Natural killer cell (primary cell): Measurements from ENCODE around the gene ANXA3. TPM values are rescaled to one million over a fixed set of nuclear protein-coding genes. Genes with fewer than 3 reads are reported as not detected.
"Not testable (repeated sequence)": the region's sequence is repeated elsewhere in the genome, so short reads cannot be mapped to it uniquely, and the experiment has no call there.

Experiments used
- ATAC-seq, 3 donors: fragments of 150-1000 bp in 2 of 3; fragments of 200-7000 bp in 1 of 3; cut with Tn5 transposase; 1 replicate in 1 of 3; 2 replicates in 2 of 3; pipeline ENCODE4 v1.10.0; 2021; ENCODE audit warnings: mild to moderate bottlenecking in 2 of 3, moderate library complexity in 2 of 3
- DNase-seq, 2 donors: peaks; one replicate each; pipeline versions ENCODE4 v3.0.0 to v3.0.0-alpha.2; 2013 to 2021; ENCODE audit warnings: mixed read lengths in 1 of 2
- H3K27ac ChIP-seq: one replicate; pipeline ENCODE4 v1.5.1; 2013; ENCODE audit warnings: mild to moderate bottlenecking, low read length
- H3K27me3 ChIP-seq: one replicate; pipeline ENCODE4 v1.6.1; 2013; ENCODE audit warnings: low read length; ENCODE audit not compliant: control insufficient read depth, insufficient read depth
- H3K36me3 ChIP-seq: one replicate; pipeline ENCODE4 v1.6.1; 2013; ENCODE audit warnings: low read length; ENCODE audit not compliant: control insufficient read depth, insufficient read depth
- H3K4me1 ChIP-seq: one replicate; pipeline ENCODE4 v1.6.1; 2013; ENCODE audit warnings: low read length; ENCODE audit not compliant: control insufficient read depth, insufficient read depth
- H3K4me3 ChIP-seq: one replicate; pipeline ENCODE4 v1.5.1; 2013; ENCODE audit warnings: low read length
- H3K9me3 ChIP-seq: one replicate; pipeline ENCODE4 v1.6.1; 2013; ENCODE audit warnings: low read length; ENCODE audit not compliant: control insufficient read depth, insufficient read depth
- H3K27ac Mint-ChIP-seq, 2 donors: one replicate each; pipeline ENCODE4 v1.8.0; 2022; ENCODE audit warnings: mild to moderate bottlenecking in 2 of 2, mixed read lengths in 2 of 2, moderate library complexity in 1 of 2
- H3K27me3 Mint-ChIP-seq, 2 donors: one replicate each; pipeline ENCODE4 v1.8.0; 2022; ENCODE audit warnings: low read depth in 2 of 2, mixed read lengths in 2 of 2
- H3K36me3 Mint-ChIP-seq: one replicate; pipeline ENCODE4 v1.8.0; 2022; ENCODE audit warnings: mixed read lengths
- H3K4me1 Mint-ChIP-seq, 2 donors: one replicate each; pipeline ENCODE4 v1.8.0; 2022; ENCODE audit warnings: mixed read lengths in 2 of 2
- H3K4me3 Mint-ChIP-seq: one replicate; pipeline ENCODE4 v1.8.0; 2022; ENCODE audit warnings: mild to moderate bottlenecking, moderate library complexity, mixed read lengths
- H3K9me3 Mint-ChIP-seq, 2 donors: one replicate each; pipeline ENCODE4 v1.8.0; 2022; ENCODE audit warnings: mixed read lengths in 2 of 2
- CTCF ChIP-seq: fragments of 200-600 bp; IDR thresholded peaks from one replicate; pipeline ENCODE4 v1.8.0; 2022; ENCODE audit warnings: antibody characterized with exemption
- WGBS: methylation state at CpG from one replicate; pipeline ENCODE4 v1.1.7; 2013; ENCODE audit warnings: missing lambda C conversion rate; ENCODE audit not compliant: insufficient coverage; 5-methylcytosine and 5-hydroxymethylcytosine counted together
- intact Hi-C: fragments of 100-400 bp; cut with micrococcal nuclease; formaldehyde crosslinking; loops from one replicate; pipeline ENCODE4 v1.14.2; 2022
- total RNA-seq, 4 donors: library from RNA; stranded (reverse); fragments of 120-200 nt in 1 of 4; gene quantifications; one replicate each; pipeline versions ENCODE4 v1.2.3 to v1.2.4, GENCODE V29; 2013 to 2022

Gene ANXA3
- total RNA-seq, 3 donors from 2014 or later (not counting 1 experiment from before 2014, with no cell fraction given): 1.1 to 1.2 TPM; not detected in 1

DNA sequence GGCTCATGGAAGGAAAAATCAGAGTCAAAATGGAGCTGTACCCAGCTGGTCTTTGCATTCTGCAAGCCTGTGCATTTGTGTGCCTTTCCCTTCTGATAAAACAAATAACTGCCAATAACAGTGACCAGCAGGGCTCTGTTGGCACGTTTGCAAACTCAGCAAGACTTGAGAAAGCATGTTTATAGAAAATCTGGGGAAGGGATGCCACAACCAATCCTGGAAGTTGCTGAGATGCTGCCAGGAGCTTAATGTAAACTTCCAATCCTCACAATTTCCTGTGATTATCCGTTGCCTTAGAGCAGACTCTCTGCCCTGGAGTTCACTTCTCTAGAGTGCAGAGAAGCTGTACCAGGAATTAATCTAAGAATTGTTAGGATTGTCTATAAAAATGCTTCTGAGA lies 6.9 kb upstream of the ANXA3 start:
- H3K9me3 Mint-ChIP-seq: no peaks in the 10 kb centered on the region
- 67% methylated on average over 2 of the region's 2 CpGs for WGBS
- H3K27me3 Mint-ChIP-seq: peaks cover 0 to 14% of the 10 kb centered on the region in 2 donors
- Histone ChIP-seq H3K36me3 (no peaks in the 10 kb centered on the region), H3K9me3 (no peaks in the 10 kb centered on the region), H3K4me3 (no peak overlapping the region), H3K27me3 (no peaks in the 10 kb centered on the region), H3K27ac (no peak overlapping the region), H3K4me1 (no peaks in the 10 kb centered on the region)
- no peak overlapping the region for H3K27ac Mint-ChIP-seq
- no peak for TF ChIP-seq CTCF
- H3K4me1 Mint-ChIP-seq: no peaks in the 10 kb centered on the region
- intact Hi-C loops: no loop called here
- no peak overlapping the region for H3K4me3 Mint-ChIP-seq
- no peak for ATAC-seq
- DNase-seq: no peak
- no peaks in the 10 kb centered on the region for H3K36me3 Mint-ChIP-seq

- no peak overlapping the region for H3K4me3 Mint-ChIP-seq
- 95% methylated on average over 4 of the region's 5 CpGs for WGBS
- no peaks in the 10 kb centered on the region for H3K4me1 ChIP-seq
- peaks cover 3% of the 10 kb centered on the region for H3K27me3 ChIP-seq
- H3K27me3 Mint-ChIP-seq: peaks cover 6 to 21% of the 10 kb centered on the region in 2 donors
- H3K27ac ChIP-seq: no peak overlapping the region
- H3K27ac Mint-ChIP-seq: no peak overlapping the region
- H3K36me3 ChIP-seq: no peaks in the 10 kb centered on the region
- no peaks in the 10 kb centered on the region for H3K4me1 Mint-ChIP-seq
- ATAC-seq (no peak), DNase-seq (no peak)
- no peaks in the 10 kb centered on the region for H3K36me3 Mint-ChIP-seq
- no peaks in the 10 kb centered on the region for H3K9me3 ChIP-seq
- TF ChIP-seq CTCF: no peak
- H3K9me3 Mint-ChIP-seq: no peaks in the 10 kb centered on the region
- H3K4me3 ChIP-seq: no peak overlapping the region
- intact Hi-C loops: no loop called here
Observed at GRCh38 chr4:78545275-78546246, 6.0 kb upstream of the ANXA3 start.

- H3K36me3 ChIP-seq, H3K36me3 Mint-ChIP-seq, ATAC-seq, H3K27ac Mint-ChIP-seq, H3K4me1 ChIP-seq, H3K9me3 ChIP-seq, DNase-seq, intact Hi-C loops, H3K4me1 Mint-ChIP-seq, H3K9me3 Mint-ChIP-seq, H3K27ac ChIP-seq, H3K4me3 ChIP-seq, H3K4me3 Mint-ChIP-seq, H3K27me3 ChIP-seq: not testable (repeated sequence)
- WGBS: 94% methylated on average over 24 of the region's 28 CpGs
- H3K27me3 Mint-ChIP-seq: peaks cover 19 to 23% of the 10 kb centered on the region in 2 donors
Observed at GRCh38 chr4:78547899-78548298, 3.7 kb upstream of the ANXA3 start.

DNA sequence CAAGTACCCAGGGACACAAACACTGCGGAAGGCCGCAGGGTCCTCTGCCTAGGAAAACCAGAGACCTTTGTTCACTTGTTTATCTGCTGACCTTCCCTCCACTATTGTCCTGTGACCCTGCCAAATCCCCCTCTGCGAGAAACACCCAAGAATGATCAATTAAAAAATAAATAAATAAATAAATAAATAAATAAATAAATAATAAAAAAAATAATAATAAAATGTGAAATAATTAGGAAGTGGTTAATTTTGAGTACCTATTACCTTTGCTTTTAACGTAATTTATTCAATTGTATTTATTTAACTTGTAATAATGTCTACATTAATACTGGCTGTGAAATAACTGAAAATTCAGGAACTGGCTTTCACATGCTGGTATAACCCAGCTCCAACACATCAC lies 2.7 kb upstream of the ANXA3 start:
- H3K27ac ChIP-seq, DNase-seq, H3K36me3 Mint-ChIP-seq, H3K36me3 ChIP-seq, H3K27ac Mint-ChIP-seq, H3K4me3 Mint-ChIP-seq, H3K4me1 ChIP-seq, ATAC-seq, H3K4me3 ChIP-seq, intact Hi-C loops, H3K4me1 Mint-ChIP-seq, H3K9me3 Mint-ChIP-seq, H3K9me3 ChIP-seq: not testable (repeated sequence)
- WGBS: no CpG with 5 or more reads among the region's 4 CpGs
- peaks cover 11% of the 10 kb centered on the region for H3K27me3 ChIP-seq
- H3K27me3 Mint-ChIP-seq: peaks cover 19 to 25% of the 10 kb centered on the region in 2 donors
